GM12864 (cell line): ENCODE data around the gene RREB1.

Experiments used
- DNase-seq: peaks from one replicate; pipeline ENCODE4 v3.0.0-alpha.2; 2011; ENCODE audit warnings: low read depth
- H3K4me3 ChIP-seq: 2 replicates; pipeline ENCODE4 v1.5.1; 2011; ENCODE audit warnings: mild to moderate bottlenecking, low read depth, low read length, control low read depth
- TF ChIP-seq, protein P1 (sequence below): IDR thresholded peaks from 2 replicates; pipeline ENCODE4 v1.5.1; 2011; ENCODE audit warnings: low read depth, mild to moderate bottlenecking, moderate library complexity, low read length, control low read depth, inconsistent platforms; ENCODE audit errors: missing control alignments

Gene RREB1

DNA sequence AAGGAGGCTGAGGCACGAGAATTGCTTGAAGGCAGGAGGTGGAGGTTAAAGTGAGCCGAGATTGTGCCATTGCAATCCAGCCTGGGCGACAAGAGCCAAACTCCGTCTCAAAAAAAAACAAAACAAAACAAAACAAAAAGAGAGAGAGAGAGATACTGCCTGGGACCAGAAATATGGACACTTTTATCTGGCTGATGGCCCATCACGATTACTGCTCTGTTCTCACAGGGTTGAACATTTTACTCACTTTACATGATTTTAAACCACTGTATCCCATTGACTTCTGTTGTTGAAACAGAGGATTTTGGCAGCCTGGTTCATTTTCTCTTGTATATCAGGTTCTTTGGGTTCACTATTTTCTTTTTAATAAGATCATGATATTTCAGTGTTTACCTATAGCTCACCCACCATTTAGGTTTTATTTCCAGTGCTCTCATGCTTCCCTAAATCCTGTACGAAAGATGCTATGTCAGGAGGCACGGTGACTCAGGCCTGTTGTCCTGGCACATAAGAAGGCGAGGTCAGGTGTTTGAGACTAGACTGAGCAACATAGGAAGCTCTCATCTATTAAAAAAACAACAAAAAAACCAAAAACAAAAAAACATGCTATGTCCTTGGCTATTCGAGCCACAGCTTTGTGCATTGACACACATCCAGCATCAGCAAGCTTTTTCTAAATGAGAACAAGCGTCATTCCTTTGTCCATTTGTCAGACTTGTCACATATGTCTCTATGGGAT, 34.5 kb upstream of the RREB1 start:
- TF ChIP-seq, protein P1, sequence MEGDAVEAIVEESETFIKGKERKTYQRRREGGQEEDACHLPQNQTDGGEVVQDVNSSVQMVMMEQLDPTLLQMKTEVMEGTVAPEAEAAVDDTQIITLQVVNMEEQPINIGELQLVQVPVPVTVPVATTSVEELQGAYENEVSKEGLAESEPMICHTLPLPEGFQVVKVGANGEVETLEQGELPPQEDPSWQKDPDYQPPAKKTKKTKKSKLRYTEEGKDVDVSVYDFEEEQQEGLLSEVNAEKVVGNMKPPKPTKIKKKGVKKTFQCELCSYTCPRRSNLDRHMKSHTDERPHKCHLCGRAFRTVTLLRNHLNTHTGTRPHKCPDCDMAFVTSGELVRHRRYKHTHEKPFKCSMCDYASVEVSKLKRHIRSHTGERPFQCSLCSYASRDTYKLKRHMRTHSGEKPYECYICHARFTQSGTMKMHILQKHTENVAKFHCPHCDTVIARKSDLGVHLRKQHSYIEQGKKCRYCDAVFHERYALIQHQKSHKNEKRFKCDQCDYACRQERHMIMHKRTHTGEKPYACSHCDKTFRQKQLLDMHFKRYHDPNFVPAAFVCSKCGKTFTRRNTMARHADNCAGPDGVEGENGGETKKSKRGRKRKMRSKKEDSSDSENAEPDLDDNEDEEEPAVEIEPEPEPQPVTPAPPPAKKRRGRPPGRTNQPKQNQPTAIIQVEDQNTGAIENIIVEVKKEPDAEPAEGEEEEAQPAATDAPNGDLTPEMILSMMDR = no peak
- no peak for DNase-seq
- no peak overlapping the region for H3K4me3 ChIP-seq

DNA sequence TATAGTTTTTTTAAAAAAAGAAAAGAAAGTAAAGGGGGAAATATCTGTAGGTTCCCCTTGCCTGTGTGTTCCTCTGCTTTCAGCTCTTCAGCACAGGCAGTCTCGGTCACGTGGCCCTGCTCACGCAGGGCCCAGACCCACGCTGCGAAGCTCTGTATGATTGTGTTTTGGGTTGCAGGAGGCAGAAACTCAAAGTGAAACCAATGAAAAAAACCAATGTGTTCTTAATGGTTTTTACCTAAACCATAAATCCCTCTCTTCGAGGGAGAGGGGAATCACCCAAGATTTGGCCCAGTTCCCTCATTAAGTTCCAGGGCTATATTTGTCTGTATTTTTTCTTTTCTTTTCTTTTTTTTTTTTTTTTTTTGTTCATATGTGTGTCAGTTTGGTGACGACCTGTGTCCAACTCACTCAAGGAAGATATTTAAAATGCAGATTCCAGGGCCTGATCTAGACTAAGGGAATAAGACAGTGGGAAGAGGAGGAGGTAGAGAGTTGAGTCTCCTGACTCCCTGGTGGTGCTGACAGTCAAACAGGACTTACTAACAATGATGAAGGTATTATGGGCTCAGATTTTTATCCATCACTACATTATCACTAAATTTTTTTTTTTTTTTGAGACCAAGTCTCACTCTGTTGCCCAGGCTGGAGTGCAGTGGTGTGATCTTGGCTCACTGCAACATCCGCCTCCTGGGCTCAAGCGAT, 33.8 kb upstream of the RREB1 start:
- DNase-seq = peak; percentile 90
- H3K4me3 ChIP-seq = no peak overlapping the region
- TF ChIP-seq, protein P1 = no peak

DNA sequence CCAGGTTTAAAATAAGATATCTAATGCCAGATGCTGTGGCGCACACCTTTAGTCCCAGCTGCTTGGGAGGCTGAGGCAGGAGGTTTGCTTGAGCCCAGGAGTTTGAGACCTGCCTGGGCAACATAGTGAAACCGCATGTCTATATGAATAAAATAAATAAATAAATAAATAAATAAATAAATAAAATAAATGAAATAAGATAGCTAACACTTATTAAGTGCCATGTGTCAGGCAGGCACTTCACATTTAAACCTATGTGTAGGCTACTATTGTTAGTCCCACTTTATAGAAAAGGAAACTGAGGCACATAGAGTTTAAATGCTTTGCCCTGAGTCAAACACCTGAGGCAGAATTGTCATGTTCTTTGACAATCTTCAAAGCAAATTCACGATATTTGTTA, 32.9 kb upstream of the RREB1 start:
- no peak for DNase-seq
- TF ChIP-seq, protein P1 = no peak
- H3K4me3 ChIP-seq = no peak overlapping the region

DNA sequence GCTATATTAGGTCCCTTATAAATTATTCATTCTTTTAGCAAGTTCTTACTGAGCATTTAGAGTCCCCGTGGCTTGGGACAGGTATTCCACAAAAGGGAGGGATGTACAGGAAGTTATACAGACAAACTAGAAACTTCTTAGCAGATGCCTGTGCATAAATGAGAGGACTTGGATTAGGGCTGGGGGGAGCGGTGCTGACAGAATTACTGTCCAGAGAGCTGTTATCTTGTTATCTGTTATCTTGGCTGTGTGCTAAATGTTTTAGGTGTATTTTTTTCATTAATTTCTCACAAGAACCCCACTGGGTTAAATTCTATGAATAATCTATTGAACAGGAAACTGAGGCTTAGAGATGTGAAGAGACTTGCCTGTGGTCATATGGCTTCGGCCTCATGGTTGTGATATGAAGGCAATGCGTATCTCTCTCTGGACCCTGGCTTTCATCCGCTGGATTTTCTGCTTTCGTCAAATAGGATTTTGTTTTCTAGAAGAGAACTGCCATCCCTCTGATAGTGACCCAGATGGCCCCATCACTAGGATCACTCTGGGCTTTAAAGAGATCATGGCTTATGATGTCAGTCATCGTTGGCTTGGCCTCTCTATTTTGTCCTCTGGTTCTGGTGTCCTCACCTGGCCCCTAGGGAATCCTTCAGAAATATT, 32.3 kb upstream of the RREB1 start:
- DNase-seq = no peak
- H3K4me3 ChIP-seq = no peak overlapping the region
- TF ChIP-seq, protein P1 = no peak

DNA sequence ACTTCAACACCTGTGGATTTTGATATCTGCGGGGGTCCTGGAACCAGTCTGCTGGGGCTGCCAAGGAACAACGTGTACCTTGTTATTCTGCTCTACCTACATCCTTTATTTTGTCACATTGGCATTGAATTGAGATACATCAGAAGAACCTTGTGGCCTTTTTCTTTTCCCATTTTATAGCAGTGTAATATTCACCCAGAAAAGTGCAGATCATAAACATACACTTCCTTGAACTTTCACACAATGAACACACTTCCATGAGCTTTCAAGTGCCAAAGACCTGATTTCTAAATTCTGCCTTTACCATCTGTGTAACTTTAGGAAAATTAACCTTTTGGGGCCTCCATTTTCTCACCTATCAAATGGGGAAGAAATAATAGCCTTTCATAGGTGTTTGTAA, 29.9 kb upstream of the RREB1 start:
- TF ChIP-seq, protein P1 = no peak
- no peak overlapping the region for H3K4me3 ChIP-seq
- no peak for DNase-seq

DNA sequence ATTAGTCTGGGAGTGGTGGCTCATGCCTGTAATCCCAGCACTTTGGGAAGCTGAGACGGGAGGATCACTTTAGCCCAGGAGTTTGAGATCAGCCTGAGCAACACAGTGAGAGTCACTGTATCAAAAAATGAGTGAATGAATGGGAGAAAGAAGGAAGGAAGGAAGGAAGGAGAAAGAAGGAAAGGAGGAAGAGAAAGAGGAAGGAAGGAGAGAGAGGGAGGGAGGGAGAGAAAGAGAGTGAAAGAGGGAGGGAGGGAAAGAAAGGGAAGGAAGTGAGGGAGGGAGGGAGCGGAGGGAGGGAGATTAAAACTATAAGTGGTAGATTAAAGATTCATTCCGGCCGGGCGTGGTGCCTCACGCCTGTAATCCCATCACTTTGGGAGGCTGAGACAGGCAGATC, 28.9 kb upstream of the RREB1 start:
- TF ChIP-seq, protein P1 = no peak
- H3K4me3 ChIP-seq = no peak overlapping the region
- DNase-seq = no peak
